Natural killer cell treated with Interleukin-12 subunit alpha and Interleukin-12 subunit beta and Interleukin-15 and Interleukin-18, amount 100 ng/mL, for 72 hours (primary cell): ENCODE data around the gene RPTOR. TPM values are rescaled to one million over a fixed set of nuclear protein-coding genes. Genes with fewer than 3 reads are reported as not detected.

Experiments used
- ATAC-seq, 2 donors: fragments of 150-1000 bp; cut with Tn5 transposase in 1 of 2; sonication (Bioruptor Pico), chemical (Tn5 transposase) in 1 of 2; 2 replicates each; pipeline ENCODE4 v1.10.0; 2021
- DNase-seq: peaks from one replicate; pipeline ENCODE4 v3.0.0; 2022; ENCODE audit warnings: low spot score
- H3K27ac Mint-ChIP-seq, 2 donors: 1 replicate in 1 of 2; 2 replicates in 1 of 2; pipeline ENCODE4 v1.8.0; 2022; ENCODE audit warnings: mixed read lengths in 2 of 2, mild to moderate bottlenecking in 1 of 2, moderate library complexity in 1 of 2
- H3K27me3 Mint-ChIP-seq, 2 donors: 1 replicate in 1 of 2; 2 replicates in 1 of 2; pipeline ENCODE4 v1.8.0; 2022; ENCODE audit warnings: mixed read lengths in 2 of 2
- H3K36me3 Mint-ChIP-seq: one replicate; pipeline ENCODE4 v1.8.0; 2022; ENCODE audit warnings: mixed read lengths
- H3K4me1 Mint-ChIP-seq, 2 donors: 1 replicate in 1 of 2; 2 replicates in 1 of 2; pipeline ENCODE4 v1.8.0; 2022; ENCODE audit warnings: low read depth in 2 of 2, mixed read lengths in 2 of 2, mild to moderate bottlenecking in 1 of 2
- H3K4me3 Mint-ChIP-seq: one replicate; pipeline ENCODE4 v1.8.0; 2022; ENCODE audit warnings: mixed read lengths
- H3K9me3 Mint-ChIP-seq: 2 replicates; pipeline ENCODE4 v1.8.0; 2022; ENCODE audit warnings: mixed read lengths
- total RNA-seq, 2 donors: library from RNA; stranded (reverse); gene quantifications; one replicate each; pipeline ENCODE4 v1.2.3, GENCODE V29; 2022

RPTOR gene
- total RNA-seq, 2 donors from 2014 or later, result 44.1 to 92.4 TPM

DNA sequence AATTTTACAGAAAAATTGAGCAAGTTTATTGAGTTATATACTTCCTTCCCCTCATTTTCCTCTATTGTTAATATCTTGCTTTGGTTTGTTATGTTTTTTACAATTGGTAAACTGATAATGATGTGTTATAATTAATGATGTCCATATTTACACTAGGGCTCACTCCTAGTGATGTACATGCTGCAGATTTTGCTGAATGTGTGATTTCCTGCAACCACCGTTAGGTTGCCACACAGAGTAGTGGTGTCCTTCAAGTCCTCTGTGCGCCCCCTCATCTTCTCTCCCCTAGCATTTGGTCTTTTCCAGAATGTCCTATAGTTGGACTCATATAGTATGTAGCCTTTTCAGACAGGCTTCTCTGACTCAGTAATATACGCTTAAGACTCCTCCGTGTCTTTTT lies 167.5 kb downstream of the RPTOR start:
- Mint-ChIP-seq H3K27me3 (no peaks in the 10 kb centered on the region), H3K4me1 (peaks cover 9 to 40% of the 10 kb centered on the region in 2 donors), H3K36me3 (peaks cover 7% of the 10 kb centered on the region), H3K27ac (no peak overlapping the region), H3K9me3 (no peaks in the 10 kb centered on the region), H3K4me3 (no peak overlapping the region)
- no peak for DNase-seq
- ATAC-seq, result no peak

GRCh38 chr17:80712606-80713005 lies 168.0 kb downstream of the RPTOR start:
- Mint-ChIP-seq H3K27me3 (no peaks in the 10 kb centered on the region), H3K4me3 (no peak overlapping the region), H3K9me3 (no peaks in the 10 kb centered on the region), H3K27ac (no peak overlapping the region), H3K4me1 (peaks cover 9 to 38% of the 10 kb centered on the region in 2 donors), H3K36me3 (peaks cover 7% of the 10 kb centered on the region)
- DNase-seq (no peak), ATAC-seq (no peak)

DNA sequence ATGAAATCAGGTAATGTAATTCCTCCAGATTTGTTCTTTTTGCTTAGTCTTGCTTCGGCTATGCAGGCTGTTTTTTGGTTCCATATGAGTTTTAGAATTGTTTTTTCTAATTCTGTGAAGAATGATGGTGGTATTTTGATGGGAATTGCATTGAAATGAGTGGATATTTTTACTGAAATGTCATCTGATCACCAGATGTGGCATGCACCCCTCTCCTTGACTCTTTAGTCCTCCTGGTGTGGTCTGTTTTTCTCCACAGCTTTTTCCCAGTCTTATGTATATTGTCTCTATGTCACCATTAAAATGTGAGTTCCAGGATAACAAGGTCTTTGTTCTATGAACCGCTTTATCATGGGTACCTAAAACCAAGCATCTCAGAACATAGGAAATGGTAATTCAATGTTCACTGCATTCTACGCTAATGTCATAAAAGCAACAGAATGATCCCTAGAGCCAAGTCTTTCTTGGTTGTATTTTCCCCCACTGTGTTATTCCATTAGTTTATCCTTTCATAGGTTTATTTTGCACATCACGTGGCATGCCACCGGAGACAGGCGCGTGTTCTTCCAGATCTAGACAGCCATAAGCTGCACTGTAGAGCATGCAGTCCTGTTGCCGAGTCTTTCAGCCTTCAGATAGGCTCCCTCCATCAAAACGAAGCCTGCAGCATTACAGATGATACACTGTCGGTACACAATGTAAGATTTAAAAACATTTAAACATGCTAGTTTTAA lies 172.5 kb downstream of the RPTOR start:
- Mint-ChIP-seq H3K4me1 (peaks cover 29 to 32% of the 10 kb centered on the region in 2 donors), H3K27me3 (no peaks in the 10 kb centered on the region), H3K9me3 (no peaks in the 10 kb centered on the region), H3K36me3 (no peaks in the 10 kb centered on the region), H3K27ac (no peak overlapping the region), H3K4me3 (no peak overlapping the region)
- no peak for ATAC-seq
- DNase-seq, result no peak

DNA sequence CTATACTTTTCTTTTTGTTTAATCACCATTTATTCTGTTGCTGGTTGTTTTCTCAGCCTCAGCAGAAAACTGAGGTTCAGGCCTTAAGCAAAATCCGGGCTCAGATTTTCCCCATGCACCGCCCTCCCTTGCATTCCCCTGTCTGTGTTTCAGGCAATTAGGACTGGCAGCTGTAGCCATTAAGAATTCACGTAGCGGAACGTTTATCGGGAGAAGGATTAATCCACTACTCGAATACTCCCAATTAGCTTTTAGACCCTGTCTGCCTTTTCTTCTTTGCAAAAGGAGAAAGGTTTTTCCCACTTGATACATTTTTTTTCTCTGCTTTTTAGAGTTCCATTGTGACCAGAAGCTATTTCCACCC lies 173.1 kb downstream of the RPTOR start:
- H3K36me3 Mint-ChIP-seq, result no peaks in the 10 kb centered on the region
- no peaks in the 10 kb centered on the region for H3K27me3 Mint-ChIP-seq
- DNase-seq, result no peak
- no peak for ATAC-seq
- peaks cover 24 to 32% of the 10 kb centered on the region in 2 donors for H3K4me1 Mint-ChIP-seq
- H3K27ac Mint-ChIP-seq, result no peak overlapping the region
- H3K9me3 Mint-ChIP-seq, result no peaks in the 10 kb centered on the region
- no peak overlapping the region for H3K4me3 Mint-ChIP-seq

DNA sequence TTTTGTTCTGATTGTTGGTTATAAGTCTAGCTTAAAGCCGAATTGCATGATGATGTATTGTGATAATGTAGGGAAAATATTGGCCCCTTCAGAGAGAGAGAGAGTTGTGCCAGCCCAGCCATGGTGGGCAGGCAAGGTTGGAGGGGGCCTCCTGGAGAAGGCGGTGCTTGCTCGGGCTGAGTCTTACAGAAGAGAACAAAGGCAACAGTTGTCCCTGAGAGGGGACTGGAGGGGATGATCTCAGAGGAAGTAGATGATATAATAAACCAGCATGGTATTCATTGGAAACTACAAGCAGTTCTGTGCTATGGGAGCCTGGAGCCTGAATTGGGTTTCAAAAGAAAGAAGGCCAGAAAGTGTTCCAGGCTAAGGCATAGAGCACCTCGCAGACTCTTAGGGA lies 173.8 kb downstream of the RPTOR start:
- H3K9me3 Mint-ChIP-seq, result no peaks in the 10 kb centered on the region
- ATAC-seq, result no peak
- no peak for DNase-seq
- no peaks in the 10 kb centered on the region for H3K27me3 Mint-ChIP-seq
- no peaks in the 10 kb centered on the region for H3K36me3 Mint-ChIP-seq
- H3K27ac Mint-ChIP-seq, result peak overlapping the region; percentile 3 to 75
- peaks cover 20 to 33% of the 10 kb centered on the region in 2 donors for H3K4me1 Mint-ChIP-seq
- no peak overlapping the region for H3K4me3 Mint-ChIP-seq

GRCh38 chr17:80719449-80719848 lies 174.8 kb downstream of the RPTOR start:
- Mint-ChIP-seq H3K9me3 (no peaks in the 10 kb centered on the region), H3K27me3 (no peaks in the 10 kb centered on the region), H3K4me1 (peaks cover 20 to 38% of the 10 kb centered on the region in 2 donors), H3K27ac (peak overlapping the region in 1 of 2 donors; percentile 75), H3K36me3 (no peaks in the 10 kb centered on the region), H3K4me3 (no peak overlapping the region)
- ATAC-seq, result no peak
- no peak for DNase-seq

- Mint-ChIP-seq H3K27ac (peak overlapping the region; percentile 85 to 86), H3K4me1 (peaks cover 20 to 42% of the 10 kb centered on the region in 2 donors), H3K36me3 (no peaks in the 10 kb centered on the region), H3K9me3 (no peaks in the 10 kb centered on the region), H3K4me3 (peak overlapping the region; percentile 70), H3K27me3 (no peaks in the 10 kb centered on the region)
- peak; percentile 73 for DNase-seq
- ATAC-seq, result peak; percentile 88 to 91
These were observed 176.3 kb downstream of the RPTOR start for GRCh38 chr17:80720610-80721577.

DNA sequence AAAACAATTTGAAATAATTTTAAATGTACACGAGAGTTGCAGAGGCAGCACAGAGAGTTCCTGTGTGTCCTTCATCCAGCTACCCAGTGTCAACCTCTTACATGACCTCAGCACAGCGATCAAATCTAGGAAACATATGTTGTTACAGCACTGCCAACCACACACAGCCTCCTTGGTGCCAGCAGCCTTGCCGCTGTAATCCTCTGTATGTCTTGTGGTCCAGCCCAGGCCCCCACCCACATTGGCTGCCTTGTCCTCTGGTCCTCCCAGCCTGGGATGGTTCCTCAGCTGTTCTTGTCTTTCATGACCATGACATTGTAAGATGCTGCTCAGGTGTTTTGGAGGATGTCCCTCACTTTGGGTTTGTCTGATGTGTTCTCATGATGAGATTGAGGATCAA lies 178.0 kb downstream of the RPTOR start:
- H3K27me3 Mint-ChIP-seq, result no peaks in the 10 kb centered on the region
- H3K36me3 Mint-ChIP-seq, result no peaks in the 10 kb centered on the region
- peaks cover 20 to 50% of the 10 kb centered on the region in 2 donors for H3K4me1 Mint-ChIP-seq
- no peak overlapping the region for H3K4me3 Mint-ChIP-seq
- H3K9me3 Mint-ChIP-seq, result no peaks in the 10 kb centered on the region
- H3K27ac Mint-ChIP-seq, result peak overlapping the region; percentile 29 to 52
- ATAC-seq (no peak), DNase-seq (no peak)

GRCh38 chr17:80724775-80725266 lies 180.2 kb downstream of the RPTOR start:
- Mint-ChIP-seq H3K9me3 (no peaks in the 10 kb centered on the region), H3K36me3 (no peaks in the 10 kb centered on the region), H3K4me1 (peaks cover 9 to 44% of the 10 kb centered on the region in 2 donors), H3K27me3 (no peaks in the 10 kb centered on the region), H3K4me3 (no peak overlapping the region), H3K27ac (no peak overlapping the region)
- DNase-seq (no peak), ATAC-seq (no peak)

- Mint-ChIP-seq H3K27ac (no peak overlapping the region), H3K36me3 (no peaks in the 10 kb centered on the region), H3K9me3 (no peaks in the 10 kb centered on the region), H3K4me3 (no peak overlapping the region), H3K4me1 (peaks cover 10 to 44% of the 10 kb centered on the region in 2 donors), H3K27me3 (no peaks in the 10 kb centered on the region)
- DNase-seq (no peak), ATAC-seq (no peak)
These were observed 180.9 kb downstream of the RPTOR start for GRCh38 chr17:80725517-80725916.

DNA sequence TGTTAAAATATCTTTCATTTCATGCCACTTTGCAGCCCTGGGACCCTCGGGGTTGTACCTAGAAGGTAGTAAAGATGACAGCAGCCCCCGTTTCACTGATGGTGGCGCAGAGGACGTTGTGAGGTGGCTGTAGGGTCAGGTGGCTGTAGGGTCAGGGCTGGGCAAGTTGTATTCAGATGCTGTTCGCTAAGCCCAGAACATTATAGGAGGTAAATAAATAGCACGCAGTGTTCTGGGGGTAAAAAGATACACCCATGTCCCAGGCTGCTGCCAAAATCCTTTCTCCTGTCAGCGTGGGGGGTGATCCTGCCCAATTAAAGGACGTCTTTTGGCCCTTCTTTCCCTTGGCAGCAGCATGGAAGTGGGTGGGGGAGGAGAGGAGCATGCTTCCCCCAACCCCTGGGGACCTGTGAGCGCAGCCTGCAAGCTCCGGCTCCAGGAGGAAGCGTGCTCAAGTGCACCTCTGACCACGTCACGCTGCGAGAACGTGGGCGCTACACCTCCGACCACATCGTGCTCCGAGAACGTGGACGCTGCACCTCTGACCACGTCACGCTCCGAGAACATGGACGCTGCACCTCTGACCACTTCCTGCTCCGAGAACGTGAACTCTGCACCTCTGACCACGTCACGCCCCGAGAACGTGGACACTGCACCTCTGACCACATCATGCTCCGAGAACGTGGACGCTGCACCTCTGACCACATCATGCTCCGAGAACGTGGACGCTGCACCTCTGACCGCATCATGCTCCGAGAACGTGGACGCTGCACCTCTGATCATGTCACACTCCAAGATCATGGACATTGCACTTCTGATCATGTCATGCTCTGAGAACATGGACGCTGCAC lies 182.1 kb downstream of the RPTOR start:
- no peak for ATAC-seq
- peak overlapping the region in 1 of 2 donors; percentile 49 for H3K27ac Mint-ChIP-seq
- H3K36me3 Mint-ChIP-seq, result no peaks in the 10 kb centered on the region
- no peak overlapping the region for H3K4me3 Mint-ChIP-seq
- no peak for DNase-seq
- H3K9me3 Mint-ChIP-seq, result no peaks in the 10 kb centered on the region
- H3K27me3 Mint-ChIP-seq, result no peaks in the 10 kb centered on the region
- peaks cover 10 to 39% of the 10 kb centered on the region in 2 donors for H3K4me1 Mint-ChIP-seq

- Mint-ChIP-seq H3K27me3 (no peaks in the 10 kb centered on the region), H3K36me3 (no peaks in the 10 kb centered on the region), H3K9me3 (no peaks in the 10 kb centered on the region), H3K27ac (peak overlapping the region in 1 of 2 donors; percentile 49), H3K4me3 (no peak overlapping the region), H3K4me1 (peaks cover 10 to 36% of the 10 kb centered on the region in 2 donors)
- ATAC-seq (no peak), DNase-seq (no peak)
These were observed 182.7 kb downstream of the RPTOR start for GRCh38 chr17:80727409-80727755.

GRCh38 chr17:80729016-80729415 lies 184.4 kb downstream of the RPTOR start:
- no peaks in the 10 kb centered on the region for H3K27me3 Mint-ChIP-seq
- H3K9me3 Mint-ChIP-seq, result no peaks in the 10 kb centered on the region
- ATAC-seq (no peak), DNase-seq (no peak)
- H3K4me1 Mint-ChIP-seq, result peaks cover 10 to 24% of the 10 kb centered on the region in 2 donors
- H3K36me3 Mint-ChIP-seq, result no peaks in the 10 kb centered on the region
- H3K27ac Mint-ChIP-seq, result peak overlapping the region in 1 of 2 donors; percentile 24
- no peak overlapping the region for H3K4me3 Mint-ChIP-seq
